Memory B cell (primary cell): ENCODE results near the gene YRDC.
"Not testable (repeated sequence)": the region's sequence is repeated elsewhere in the genome, so short reads cannot be mapped to it uniquely, and the experiment has no call there.

Experiments
- ATAC-seq: fragments of 150-1000 bp; cut with Tn5 transposase; 2 replicates; pipeline ENCODE4 v1.10.0; 2021; ENCODE audit warnings: low read depth, mild to moderate bottlenecking, moderate library complexity
- DNase-seq, 2 donors: peaks; one replicate each; pipeline ENCODE4 v3.0.0; 2022; ENCODE audit warnings: low spot score in 2 of 2
- H3K27ac Mint-ChIP-seq: one replicate; pipeline ENCODE4 v1.8.0; 2022; ENCODE audit warnings: mild to moderate bottlenecking, moderate library complexity, mixed read lengths
- H3K27me3 Mint-ChIP-seq: one replicate; pipeline ENCODE4 v1.8.0; 2022; ENCODE audit warnings: mixed read lengths
- H3K36me3 Mint-ChIP-seq: one replicate; pipeline ENCODE4 v1.8.0; 2022; ENCODE audit warnings: mild to moderate bottlenecking, mixed read lengths
- H3K4me1 Mint-ChIP-seq: one replicate; pipeline ENCODE4 v1.8.0; 2022; ENCODE audit warnings: mixed read lengths
- H3K4me3 Mint-ChIP-seq: one replicate; pipeline ENCODE4 v1.8.0; 2022; ENCODE audit warnings: mild to moderate bottlenecking, moderate library complexity, mixed read lengths
- H3K9me3 Mint-ChIP-seq: one replicate; pipeline ENCODE4 v1.8.0; 2022; ENCODE audit warnings: mixed read lengths

YRDC gene

GRCh38 chr1:37808369-37809319 is 636 bp upstream of the YRDC start:
- peak overlapping the region; percentile 88 for H3K4me3 Mint-ChIP-seq
- H3K4me1 Mint-ChIP-seq: peaks cover 28% of the 10 kb centered on the region
- H3K9me3 Mint-ChIP-seq: no peaks in the 10 kb centered on the region
- DNase-seq (no peak), ATAC-seq (peak; percentile 22)
- peaks cover 11% of the 10 kb centered on the region for H3K36me3 Mint-ChIP-seq
- H3K27me3 Mint-ChIP-seq: no peaks in the 10 kb centered on the region
- peak overlapping the region; percentile 93 for H3K27ac Mint-ChIP-seq

DNA sequence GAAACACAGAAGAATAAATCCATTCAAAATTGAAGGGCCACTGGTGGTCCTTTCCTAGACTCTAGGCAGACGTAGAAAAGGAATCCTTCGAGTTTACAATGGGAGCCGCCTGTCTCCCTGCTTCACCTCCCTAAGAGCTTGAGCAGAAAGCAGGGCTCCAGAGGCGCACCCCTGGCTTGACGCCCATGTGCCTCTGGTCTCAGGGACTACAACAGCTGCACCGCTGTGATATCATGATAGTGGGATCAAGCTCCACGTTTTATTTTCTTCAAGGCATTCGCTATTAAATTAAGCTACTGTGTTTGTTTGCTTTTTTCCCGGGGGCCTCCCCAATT is 821 bp downstream of the YRDC start:
- Mint-ChIP-seq H3K27ac (peak overlapping the region; percentile 93), H3K36me3 (peaks cover 18% of the 10 kb centered on the region), H3K4me1 (peaks cover 28% of the 10 kb centered on the region), H3K4me3 (peak overlapping the region; percentile 85), H3K27me3 (no peaks in the 10 kb centered on the region), H3K9me3 (no peaks in the 10 kb centered on the region)
- DNase-seq: no peak
- no peak for ATAC-seq

DNA sequence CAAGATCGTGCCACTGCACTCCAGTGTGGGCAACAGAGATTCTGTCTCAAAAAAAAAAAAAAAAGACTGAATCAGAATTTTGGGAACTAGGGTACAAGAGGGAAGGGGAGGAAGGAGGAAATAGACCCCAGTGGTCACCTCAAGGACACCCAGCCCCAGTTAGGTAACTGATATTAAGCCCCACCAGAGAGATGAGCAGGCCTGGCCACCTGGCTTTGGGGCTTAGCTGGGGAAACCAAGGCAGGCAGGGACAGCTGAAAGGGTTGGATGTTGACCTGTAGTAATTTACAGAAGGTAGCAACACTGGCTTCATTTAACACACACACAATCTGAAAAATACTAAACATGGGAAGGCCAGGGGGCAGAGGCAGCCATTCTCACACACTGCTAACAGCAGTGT is 5.6 kb downstream of the YRDC start:
- ATAC-seq (no peak), DNase-seq (no peak)
- Mint-ChIP-seq H3K4me3 (no peak overlapping the region), H3K27me3 (no peaks in the 10 kb centered on the region), H3K27ac (no peak overlapping the region), H3K36me3 (peaks cover 28% of the 10 kb centered on the region), H3K4me1 (peaks cover 6% of the 10 kb centered on the region), H3K9me3 (no peaks in the 10 kb centered on the region)

DNA sequence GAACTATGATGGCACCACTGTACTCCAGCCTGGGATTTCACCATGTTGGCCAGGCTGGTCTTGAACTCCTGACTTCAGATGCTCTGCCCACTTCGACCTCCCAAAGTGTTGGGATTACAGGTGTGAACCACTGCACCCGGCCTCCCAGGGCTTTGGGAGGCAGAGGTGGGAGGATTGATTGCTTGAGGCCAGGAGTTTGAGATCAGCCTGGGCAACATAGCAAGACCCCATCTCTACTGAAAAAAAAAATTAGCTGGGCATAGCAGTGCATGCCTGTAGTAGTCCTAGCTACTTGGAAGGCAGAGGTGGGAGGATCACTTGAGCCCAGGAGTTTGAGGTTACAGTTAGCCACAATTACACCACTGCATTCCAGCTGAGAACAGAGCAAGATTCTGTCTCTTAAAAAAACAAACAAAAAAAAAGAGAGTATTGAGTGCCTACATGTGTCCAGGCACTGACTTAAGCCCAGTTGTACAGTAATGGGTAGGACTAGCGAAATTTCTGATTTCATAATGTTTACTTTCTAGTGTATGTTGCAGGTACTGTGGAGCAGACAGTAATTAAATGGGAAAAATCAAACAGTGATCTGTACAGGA is 10.2 kb downstream of the YRDC start:
- no peak for ATAC-seq
- Mint-ChIP-seq H3K4me1 (peaks cover 17% of the 10 kb centered on the region), H3K27ac (no peak overlapping the region), H3K9me3 (no peaks in the 10 kb centered on the region), H3K36me3 (peaks cover 18% of the 10 kb centered on the region), H3K4me3 (no peak overlapping the region), H3K27me3 (no peaks in the 10 kb centered on the region)
- no peak for DNase-seq

- ATAC-seq (no peak), DNase-seq (no peak)
- Mint-ChIP-seq H3K36me3 (peaks cover 8% of the 10 kb centered on the region), H3K27me3 (peaks cover 2% of the 10 kb centered on the region), H3K4me3 (peak overlapping the region; percentile 92), H3K27ac (no peak overlapping the region), H3K9me3 (no peaks in the 10 kb centered on the region), H3K4me1 (peaks cover 17% of the 10 kb centered on the region)
These were observed 12.5 kb downstream of the YRDC start for GRCh38 chr1:37795340-37796125.

GRCh38 chr1:37794372-37795339 is 13.4 kb downstream of the YRDC start:
- DNase-seq (no peak), ATAC-seq (peak; percentile 27)
- Mint-ChIP-seq H3K9me3 (no peaks in the 10 kb centered on the region), H3K27me3 (peaks cover 5% of the 10 kb centered on the region), H3K4me3 (peak overlapping the region; percentile 92), H3K36me3 (peaks cover 8% of the 10 kb centered on the region), H3K4me1 (peaks cover 17% of the 10 kb centered on the region), H3K27ac (peak overlapping the region; percentile 67)

GRCh38 chr1:37793773-37794371 is 14.1 kb downstream of the YRDC start, which contains the start of gene MANEAL:
Gene MANEAL, plus strand, starts transcription at chr1:37793847. Its CDS starts 336 bp downstream, at chr1:37794183.
- Mint-ChIP-seq H3K27me3 (peaks cover 5% of the 10 kb centered on the region), H3K27ac (peak within 1 kb of the TSS; percentile 67)

GRCh38 chr1:37792943-37793686 is 14.9 kb downstream of the YRDC start:
- no peaks in the 10 kb centered on the region for H3K9me3 Mint-ChIP-seq
- peaks cover 17% of the 10 kb centered on the region for H3K4me1 Mint-ChIP-seq
- no peak overlapping the region for H3K27ac Mint-ChIP-seq
- DNase-seq: no peak
- H3K27me3 Mint-ChIP-seq: peaks cover 5% of the 10 kb centered on the region
- no peak for ATAC-seq
- peak overlapping the region; percentile 81 for H3K4me3 Mint-ChIP-seq
- peaks cover 4% of the 10 kb centered on the region for H3K36me3 Mint-ChIP-seq

More at GRCh38 chr1:37793773-37794371, 14.1 kb downstream of the YRDC start, which contains the start of gene MANEAL:
- peaks cover 17% of the 10 kb centered on the region for H3K4me1 Mint-ChIP-seq
- ATAC-seq (peak; percentile 90), DNase-seq (peak; percentile 36 to 52)
- H3K4me3 Mint-ChIP-seq: peak within 1 kb of the TSS; percentile 92
- H3K36me3 Mint-ChIP-seq: peaks cover 6% of the 10 kb centered on the region
- H3K9me3 Mint-ChIP-seq: no peaks in the 10 kb centered on the region

- peaks cover 7% of the 10 kb centered on the region for H3K27me3 Mint-ChIP-seq
- no peaks in the 10 kb centered on the region for H3K9me3 Mint-ChIP-seq
- H3K4me1 Mint-ChIP-seq: peaks cover 6% of the 10 kb centered on the region
- H3K36me3 Mint-ChIP-seq: no peaks in the 10 kb centered on the region
- no peak overlapping the region for H3K27ac Mint-ChIP-seq
- ATAC-seq (no peak), DNase-seq (no peak)
- no peak overlapping the region for H3K4me3 Mint-ChIP-seq
These were observed 25.5 kb downstream of the YRDC start for GRCh38 chr1:37782491-37782890.

DNA sequence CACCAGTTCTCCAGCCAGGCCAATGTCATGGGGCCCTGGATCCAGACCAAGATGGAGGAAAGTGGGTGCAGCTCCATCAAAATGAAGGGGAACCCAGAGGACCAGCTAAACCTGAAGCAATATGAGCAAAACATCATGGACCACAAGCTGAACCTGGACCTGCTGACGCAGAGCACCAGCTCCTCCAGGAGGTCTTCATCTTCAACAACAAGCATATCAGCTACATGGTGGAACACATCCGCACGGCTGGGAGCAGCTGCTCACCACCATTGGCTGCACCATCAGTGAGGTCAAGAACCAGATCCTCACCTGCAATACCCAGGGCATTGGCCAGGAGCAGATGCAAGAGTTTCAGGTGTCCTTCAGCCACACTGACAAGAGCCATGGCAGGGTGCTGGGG is 29.4 kb downstream of the YRDC start:
- Mint-ChIP-seq H3K36me3 (no peaks in the 10 kb centered on the region), H3K9me3 (no peaks in the 10 kb centered on the region), H3K4me3 (no peak overlapping the region), H3K27me3 (peaks cover 5% of the 10 kb centered on the region), H3K27ac (no peak overlapping the region), H3K4me1 (peaks cover 14% of the 10 kb centered on the region)
- ATAC-seq (no peak), DNase-seq (no peak)

- peaks cover 16% of the 10 kb centered on the region for H3K4me1 Mint-ChIP-seq
- no peak overlapping the region for H3K4me3 Mint-ChIP-seq
- H3K36me3 Mint-ChIP-seq: peaks cover 2% of the 10 kb centered on the region
- peaks cover 3% of the 10 kb centered on the region for H3K27me3 Mint-ChIP-seq
- peak; percentile 29 for ATAC-seq
- peaks cover 2% of the 10 kb centered on the region for H3K9me3 Mint-ChIP-seq
- no peak for DNase-seq
- no peak overlapping the region for H3K27ac Mint-ChIP-seq
These were observed 31.0 kb downstream of the YRDC start for GRCh38 chr1:37776946-37777516.

DNA sequence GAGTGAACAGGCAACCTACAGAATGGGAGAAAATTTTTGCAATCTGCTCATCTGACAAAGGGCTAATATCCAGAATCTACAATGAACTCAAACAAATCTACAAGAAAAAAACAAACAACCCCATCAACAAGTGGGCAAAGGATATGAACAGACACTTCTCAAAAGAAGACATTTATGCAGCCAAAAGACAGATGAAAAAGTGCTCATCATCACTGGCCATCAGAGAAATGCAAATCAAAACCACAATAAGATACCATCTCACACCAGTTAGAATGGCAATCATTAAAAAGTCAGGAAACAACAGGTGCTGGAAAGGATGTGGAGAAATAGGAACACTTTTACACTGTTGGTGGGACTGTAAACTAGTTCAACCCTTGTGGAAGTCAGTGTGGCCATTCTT is 36.6 kb downstream of the YRDC start:
- not testable (repeated sequence) for H3K27ac Mint-ChIP-seq, H3K4me3 Mint-ChIP-seq, H3K9me3 Mint-ChIP-seq, H3K4me1 Mint-ChIP-seq, ATAC-seq, H3K36me3 Mint-ChIP-seq, DNase-seq
- H3K27me3 Mint-ChIP-seq: peaks cover 17% of the 10 kb centered on the region
